Spleen (tissue), 7 donors: Measurements from ENCODE around the gene ABCG5.

ENCODE experiments used
- CTCF ChIP-seq, 11 experiments: fragments of 200-600 bp in 7 of 11; fragments of 450-650 bp in 4 of 11; sonication (generic) in 4 of 11; IDR thresholded peaks in 8 of 11; conservative IDR thresholded peaks in 3 of 11; 1 replicate in 7 of 11; 2 replicates in 4 of 11; pipeline versions ENCODE4 v1.4.0 to v1.8.0; 2016 to 2021; ENCODE audit warnings: antibody characterized with exemption in 11 of 11, inconsistent platforms in 4 of 11, mild to moderate bottlenecking in 1 of 11
- POLR2A ChIP-seq, 3 donors: fragments of 450-650 bp; IDR thresholded peaks; one replicate each; pipeline ENCODE4 v1.5.1; 2017; ENCODE audit warnings: antibody characterized with exemption in 3 of 3, mild to moderate bottlenecking in 1 of 3
- donor health status: DM: no; HTN: no; CAD: no; lungs with moderate emphysema.
- donor health status: DM: no; HTN: no; CAD: no.
- donor health status: DM: no; HTN: no; CAD: no.

GRCh38 chr2:43810452-43810851 is 28.2 kb downstream of the ABCG5 start:
- TF ChIP-seq CTCF (IDR thresholded peaks at IDR 0.05 in 8 of 11, conservative IDR thresholded peaks at IDR 0.05 in 3 of 11) (no peak), POLR2A (IDR thresholded peaks at IDR 0.05) (no peak)
